Parathyroid adenoma (tissue), 2 donors: Measurements from ENCODE around the gene MORN3.
"Not testable (repeated sequence)": the region's sequence is repeated elsewhere in the genome, so short reads cannot be mapped to it uniquely, and the experiment has no call there.

ENCODE experiments used
- H2AFZ ChIP-seq: fragments of 300-600 bp; sonication (generic); one replicate; pipeline ENCODE4 v1.7.0; 2017; ENCODE audit warnings: antibody characterized with exemption, mild to moderate bottlenecking
- H3K27ac ChIP-seq: fragments of 300-600 bp; sonication (generic); one replicate; pipeline ENCODE4 v1.7.0; 2017
- H3K27me3 ChIP-seq: fragments of 300-600 bp; sonication (generic); one replicate; pipeline ENCODE4 v1.7.0; 2017; ENCODE audit warnings: low read length; ENCODE audit not compliant: control insufficient read depth, insufficient read depth
- H3K36me3 ChIP-seq: fragments of 300-600 bp; sonication (generic); one replicate; pipeline ENCODE4 v1.7.0; 2017; ENCODE audit warnings: low read length; ENCODE audit not compliant: control insufficient read depth, insufficient read depth
- H3K4me1 ChIP-seq: fragments of 300-600 bp; sonication (generic); one replicate; pipeline ENCODE4 v1.7.0; 2017; ENCODE audit warnings: control low read depth
- H3K4me2 ChIP-seq: fragments of 300-600 bp; sonication (generic); one replicate; pipeline ENCODE4 v1.7.0; 2017; ENCODE audit warnings: low read length
- H3K4me3 ChIP-seq: fragments of 300-600 bp; sonication (generic); one replicate; pipeline ENCODE4 v1.7.0; 2017; ENCODE audit warnings: low read depth, low read length
- H3K79me2 ChIP-seq: fragments of 300-600 bp; sonication (generic); one replicate; pipeline ENCODE4 v1.7.0; 2017; ENCODE audit warnings: control low read depth
- H3K9ac ChIP-seq: fragments of 300-600 bp; sonication (generic); one replicate; pipeline ENCODE4 v1.7.0; 2017; ENCODE audit warnings: mild to moderate bottlenecking
- H3K9me3 ChIP-seq: fragments of 300-600 bp; sonication (generic); one replicate; pipeline ENCODE4 v1.7.0; 2017; ENCODE audit warnings: low read length; ENCODE audit not compliant: control insufficient read depth
- TF ChIP-seq, protein P1 (sequence below): fragments of 300-600 bp; sonication (generic); IDR thresholded peaks from one replicate; pipeline ENCODE4 v1.7.0; 2017; ENCODE audit warnings: antibody characterized with exemption, mild to moderate bottlenecking
- donor health status: primary hyperparathyroidism.

The MORN3 gene

DNA sequence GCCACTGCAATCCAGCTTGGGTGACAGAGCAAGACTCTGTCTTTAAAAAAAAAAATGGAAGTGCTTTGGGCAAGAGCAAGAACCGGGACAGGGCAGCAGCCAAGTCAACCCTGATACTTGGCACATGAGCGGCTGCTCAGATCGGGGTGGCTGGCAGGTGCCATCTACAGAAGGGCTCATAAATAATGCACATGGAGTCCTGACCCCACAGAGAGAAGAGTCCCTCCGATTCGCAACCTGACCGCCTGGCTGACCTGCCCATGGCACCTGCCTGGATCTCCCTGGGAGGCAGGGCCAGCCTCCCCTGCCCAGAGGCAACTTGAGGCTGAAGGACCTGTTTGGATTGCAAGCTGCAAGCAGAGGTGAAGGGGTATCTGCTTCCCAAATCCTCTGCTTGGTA is 33.5 kb upstream of the MORN3 start:
- Histone ChIP-seq H3K4me2 (no peak overlapping the region), H3K9ac (no peak overlapping the region), H3K27me3 (no peaks in the 10 kb centered on the region), H2AFZ (no peak overlapping the region), H3K36me3 (no peaks in the 10 kb centered on the region), H3K9me3 (no peaks in the 10 kb centered on the region), H3K4me3 (no peak overlapping the region), H3K4me1 (no peaks in the 10 kb centered on the region), H3K79me2 (no peaks in the 10 kb centered on the region), H3K27ac (no peak overlapping the region)
- TF ChIP-seq, protein P1, sequence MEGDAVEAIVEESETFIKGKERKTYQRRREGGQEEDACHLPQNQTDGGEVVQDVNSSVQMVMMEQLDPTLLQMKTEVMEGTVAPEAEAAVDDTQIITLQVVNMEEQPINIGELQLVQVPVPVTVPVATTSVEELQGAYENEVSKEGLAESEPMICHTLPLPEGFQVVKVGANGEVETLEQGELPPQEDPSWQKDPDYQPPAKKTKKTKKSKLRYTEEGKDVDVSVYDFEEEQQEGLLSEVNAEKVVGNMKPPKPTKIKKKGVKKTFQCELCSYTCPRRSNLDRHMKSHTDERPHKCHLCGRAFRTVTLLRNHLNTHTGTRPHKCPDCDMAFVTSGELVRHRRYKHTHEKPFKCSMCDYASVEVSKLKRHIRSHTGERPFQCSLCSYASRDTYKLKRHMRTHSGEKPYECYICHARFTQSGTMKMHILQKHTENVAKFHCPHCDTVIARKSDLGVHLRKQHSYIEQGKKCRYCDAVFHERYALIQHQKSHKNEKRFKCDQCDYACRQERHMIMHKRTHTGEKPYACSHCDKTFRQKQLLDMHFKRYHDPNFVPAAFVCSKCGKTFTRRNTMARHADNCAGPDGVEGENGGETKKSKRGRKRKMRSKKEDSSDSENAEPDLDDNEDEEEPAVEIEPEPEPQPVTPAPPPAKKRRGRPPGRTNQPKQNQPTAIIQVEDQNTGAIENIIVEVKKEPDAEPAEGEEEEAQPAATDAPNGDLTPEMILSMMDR = no peak

DNA sequence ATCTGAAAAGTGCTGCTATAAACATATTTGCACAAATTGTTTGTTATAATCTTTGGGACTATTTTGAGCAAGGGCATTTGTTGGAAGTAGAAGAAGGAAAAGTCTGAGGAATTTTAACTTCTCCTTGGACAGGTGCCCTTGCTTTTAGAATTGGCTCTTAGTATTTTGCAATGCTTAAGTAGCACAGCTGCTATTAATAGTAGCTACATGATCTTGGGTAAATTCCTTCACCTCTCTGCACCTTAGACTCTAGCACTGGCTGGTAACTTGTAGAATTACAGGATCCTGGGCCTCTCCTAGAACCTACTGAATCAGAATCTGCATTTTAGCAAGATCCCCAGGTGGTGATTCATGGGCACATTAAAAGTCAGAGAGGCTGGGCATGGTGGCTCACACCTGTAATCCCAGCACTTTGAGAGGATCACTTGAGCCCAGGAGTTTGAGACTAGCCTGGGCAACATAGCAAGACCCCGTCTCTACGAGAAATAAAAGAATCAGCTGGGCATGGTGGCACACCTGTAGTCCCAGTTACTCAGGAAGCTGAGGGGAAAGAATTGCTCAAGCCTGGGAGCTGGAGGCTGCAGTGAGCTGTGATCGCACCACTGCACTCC is 32.3 kb upstream of the MORN3 start:
- H3K4me3 ChIP-seq = no peak overlapping the region
- H3K27ac ChIP-seq = peak overlapping the region; percentile 15
- peak overlapping the region; percentile 61 for H3K4me2 ChIP-seq
- no peaks in the 10 kb centered on the region for H3K4me1 ChIP-seq
- no peaks in the 10 kb centered on the region for H3K9me3 ChIP-seq
- H3K9ac ChIP-seq = no peak overlapping the region
- H3K79me2 ChIP-seq = no peaks in the 10 kb centered on the region
- H2AFZ ChIP-seq = no peak overlapping the region
- H3K36me3 ChIP-seq = no peaks in the 10 kb centered on the region
- H3K27me3 ChIP-seq = no peaks in the 10 kb centered on the region
- TF ChIP-seq, protein P1 = no peak

DNA sequence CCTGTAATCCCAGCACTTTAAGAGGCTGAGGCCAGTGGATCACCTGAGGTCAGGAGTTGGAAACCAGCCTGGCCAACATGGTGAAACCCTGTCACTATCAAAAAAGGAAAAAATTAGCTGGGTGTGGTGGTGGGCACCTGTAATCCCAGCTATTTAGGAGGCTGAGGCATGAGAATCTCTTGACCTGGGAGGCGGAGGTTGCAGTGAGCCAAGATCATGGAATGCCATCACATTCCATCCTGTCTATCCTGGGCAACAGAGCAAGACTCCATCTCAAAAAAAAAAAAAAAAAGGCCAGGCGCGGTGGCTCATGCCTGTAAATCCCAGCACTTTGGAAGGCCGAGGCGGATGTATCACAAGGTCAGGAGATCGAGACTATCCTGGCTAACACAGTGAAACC is 28.4 kb upstream of the MORN3 start:
- H3K9me3 ChIP-seq, H3K27me3 ChIP-seq: not testable (repeated sequence)

DNA sequence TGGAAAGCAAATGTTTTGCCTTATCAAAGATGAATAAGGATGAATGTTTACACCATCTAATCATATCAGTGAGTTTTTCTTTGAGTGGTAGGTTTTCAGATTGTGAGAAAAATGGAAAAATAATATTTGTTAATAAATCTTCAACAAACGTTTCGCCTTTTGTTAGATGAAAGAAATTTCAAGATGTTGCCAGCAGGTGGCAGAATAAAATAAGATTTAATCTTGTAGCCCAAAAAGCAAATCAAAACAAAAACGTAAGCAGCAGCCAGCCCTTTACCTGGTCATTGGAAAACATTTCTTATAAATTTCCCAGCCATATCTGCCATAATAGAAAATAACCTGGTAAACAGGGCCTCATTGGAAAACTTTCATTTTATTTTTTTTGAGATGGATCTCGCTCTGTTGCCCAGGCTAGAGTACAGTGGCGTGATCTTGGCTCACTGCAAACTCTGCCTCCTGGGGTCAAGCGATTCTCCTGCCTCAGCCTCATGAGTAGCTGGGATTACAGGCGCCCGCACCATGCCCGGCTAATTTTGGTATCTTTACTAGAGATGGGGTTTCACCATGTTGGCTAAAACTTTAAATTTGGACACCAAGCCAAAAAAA is 27.7 kb upstream of the MORN3 start:
- H3K27me3 ChIP-seq = no peaks in the 10 kb centered on the region
- H3K9me3 ChIP-seq = no peaks in the 10 kb centered on the region
- H3K4me1 ChIP-seq = no peaks in the 10 kb centered on the region
- H3K79me2 ChIP-seq = no peaks in the 10 kb centered on the region
- TF ChIP-seq, protein P1 = peak; percentile 70
- H3K27ac ChIP-seq = no peak overlapping the region
- no peaks in the 10 kb centered on the region for H3K36me3 ChIP-seq
- H3K4me2 ChIP-seq = peak overlapping the region; percentile 38
- H3K9ac ChIP-seq = no peak overlapping the region
- peak overlapping the region; percentile 1 for H3K4me3 ChIP-seq
- peak overlapping the region; percentile 58 for H2AFZ ChIP-seq

More for the DNA sequence above, 28.4 kb upstream of the MORN3 start:
- not testable (repeated sequence) for H3K4me1 ChIP-seq, H3K4me2 ChIP-seq, H2AFZ ChIP-seq, H3K36me3 ChIP-seq, H3K4me3 ChIP-seq, H3K79me2 ChIP-seq, H3K27ac ChIP-seq, H3K9ac ChIP-seq

DNA sequence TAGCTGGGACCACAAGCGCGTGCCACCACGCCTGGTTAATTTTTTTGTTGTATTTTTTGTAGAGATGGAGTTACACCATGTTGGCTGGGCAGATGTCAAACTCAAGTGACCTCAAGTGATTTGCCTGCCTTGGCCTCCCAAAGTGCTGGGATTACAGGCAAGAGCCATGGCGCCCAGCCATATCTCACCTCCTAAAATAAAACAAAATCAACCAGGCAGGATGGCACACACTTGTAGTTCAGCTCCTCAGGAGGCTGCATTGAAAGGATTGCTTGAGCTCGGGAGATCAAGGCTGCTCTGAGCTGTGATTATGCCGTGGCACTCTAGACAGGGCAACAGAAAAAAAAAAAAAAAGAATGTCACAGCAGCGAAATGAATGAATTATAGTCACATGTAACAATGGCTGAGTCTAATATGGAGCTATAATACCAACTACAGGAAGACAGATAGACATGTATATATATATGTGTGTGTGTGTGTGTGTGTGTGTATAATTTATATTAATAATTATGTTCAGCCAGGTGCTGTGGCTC is 23.8 kb upstream of the MORN3 start:
- TF ChIP-seq, protein P1 = no peak
- Histone ChIP-seq H3K4me1 (no peaks in the 10 kb centered on the region), H2AFZ (no peak overlapping the region), H3K79me2 (no peaks in the 10 kb centered on the region), H3K4me2 (no peak overlapping the region), H3K4me3 (no peak overlapping the region), H3K27ac (no peak overlapping the region), H3K27me3 (no peaks in the 10 kb centered on the region), H3K9ac (no peak overlapping the region), H3K9me3 (no peaks in the 10 kb centered on the region), H3K36me3 (no peaks in the 10 kb centered on the region)

DNA sequence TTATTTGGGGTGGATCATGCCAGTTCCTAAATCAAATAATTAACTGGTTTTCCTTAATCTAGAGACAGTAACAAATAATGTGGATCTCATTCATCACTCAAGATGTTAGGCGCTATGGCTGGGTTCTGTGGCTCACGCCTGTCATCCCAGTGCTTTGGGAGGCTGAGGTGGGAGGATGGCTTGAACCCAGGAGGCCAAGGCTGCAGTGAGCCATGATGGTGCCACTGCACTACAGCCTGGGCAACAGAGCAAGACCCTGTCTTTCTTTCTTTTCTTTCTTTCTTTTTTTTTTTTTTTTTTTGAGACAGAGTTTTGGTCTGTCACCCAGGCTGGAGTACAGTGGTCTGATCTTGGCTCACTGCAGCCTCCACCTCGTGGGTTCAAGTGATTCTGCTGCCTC is 23.3 kb upstream of the MORN3 start:
- not testable (repeated sequence) for H2AFZ ChIP-seq, H3K9ac ChIP-seq, H3K4me1 ChIP-seq, H3K4me3 ChIP-seq, H3K36me3 ChIP-seq, H3K27ac ChIP-seq, H3K79me2 ChIP-seq, H3K4me2 ChIP-seq, H3K27me3 ChIP-seq, H3K9me3 ChIP-seq
